HepG2 (cell line): Measurements from ENCODE around the gene SLC2A8. TPM values are rescaled to one million over a fixed set of nuclear protein-coding genes. Genes with fewer than 3 reads are reported as not detected.
A peak's percentile ranks its signal among the peaks of the same experiment; 100 is the strongest.

Source experiments
- HOXA7 ChIP-seq: sonication (generic); formaldehyde crosslinking; IDR thresholded peaks from 2 replicates; pipeline ENCODE4 v1.8.1; 2022; ENCODE audit warnings: mild to moderate bottlenecking, missing genetic modification reagents, moderate library complexity
- KLF16 ChIP-seq, 2 experiments: sonication (generic) in 1 of 2; formaldehyde crosslinking in 1 of 2; IDR thresholded peaks; 2 replicates each; pipeline versions ENCODE4 v1.6.1 to v1.8.0; 2016 to 2023; ENCODE audit warnings: missing genetic modification reagents in 2 of 2, missing compliant biosample characterization in 1 of 2
- KLF9 ChIP-seq: IDR thresholded peaks from 2 replicates; pipeline ENCODE4 v1.6.1; 2016; ENCODE audit warnings: low read depth
- KMT2B ChIP-seq: IDR thresholded peaks from 2 replicates; pipeline ENCODE4 v1.6.1; 2016; ENCODE audit warnings: missing genetic modification reagents, missing compliant biosample characterization
- LCORL ChIP-seq, 2 experiments: fragments of 450-650 bp in 1 of 2; sonication (generic) in 1 of 2; formaldehyde crosslinking in 1 of 2; IDR thresholded peaks; 2 replicates each; pipeline versions ENCODE4 v1.5.0 to v1.6.1; 2017 to 2020; ENCODE audit warnings: antibody characterized with exemption in 1 of 2, missing genetic modification reagents in 1 of 2
- SMAD1 ChIP-seq: sonication (generic); formaldehyde crosslinking; IDR thresholded peaks from 2 replicates; pipeline ENCODE4 v1.4.0; 2020; ENCODE audit warnings: missing genetic modification reagents, low read depth, mild to moderate bottlenecking, borderline replicate concordance
- TBX2 ChIP-seq: sonication (generic); formaldehyde crosslinking; IDR thresholded peaks from 2 replicates; pipeline ENCODE4 v1.5.0; 2020; ENCODE audit warnings: missing genetic modification reagents, mild to moderate bottlenecking, borderline replicate concordance
- ZMYM4 ChIP-seq: sonication (generic); formaldehyde crosslinking; IDR thresholded peaks from 2 replicates; pipeline ENCODE4 v1.8.1; 2023; ENCODE audit warnings: mild to moderate bottlenecking, missing genetic modification reagents
- ZNF556 ChIP-seq: sonication (generic); formaldehyde crosslinking; IDR thresholded peaks from 2 replicates; pipeline ENCODE4 v1.4.0; 2020; ENCODE audit warnings: mild to moderate bottlenecking, missing genetic modification reagents, borderline replicate concordance
- polyA plus RNA-seq, 8 experiments: library from polyadenylated mRNA; depleted of rRNA in 3 of 8; stranded (reverse) in 7 of 8; unstranded in 1 of 8; fragments of >200 nt; fragmentation: Illumina TruSeq in 4 of 8; extraction: Trizol in 4 of 8; gene quantifications; 2 replicates each; pipeline versions ENCODE4 v1.2.1 to v1.2.3, GENCODE V29; 2011 to 2016; ENCODE audit warnings: low read depth in 4 of 8, missing spikeins in 1 of 8, mixed read lengths in 1 of 8; ENCODE audit not compliant: insufficient read depth in 1 of 8
- total RNA-seq, 5 experiments: library from RNA; depleted of rRNA; stranded (reverse); fragments of >200 nt; fragmentation: Illumina TruSeq; extraction: Trizol; gene quantifications; 2 replicates each; pipeline ENCODE4 v1.2.3, GENCODE V29; 2016; ENCODE audit warnings: low read depth in 1 of 5
- TF ChIP-seq, protein P1 (sequence below): IDR thresholded peaks from 2 replicates; pipeline ENCODE4 v1.6.1; 2016; ENCODE audit warnings: low read depth, missing genetic modification reagents, missing compliant biosample characterization
- TF ChIP-seq, protein P2 (sequence below): sonication (generic); formaldehyde crosslinking; IDR thresholded peaks from 2 replicates; pipeline ENCODE4 v1.4.0; 2020; ENCODE audit warnings: low read depth, missing genetic modification reagents
- TF ChIP-seq, protein P3 (sequence below): sonication (generic); formaldehyde crosslinking; IDR thresholded peaks from 2 replicates; pipeline ENCODE4 v1.8.0; 2022; ENCODE audit warnings: low read depth, missing genetic modification reagents

SLC2A8 gene
- total and polyA plus RNA-seq, 2 of the 13 experiments (the other 11 are each of a cell fraction or from before 2014, with no cell fraction given): 22.6 to 48.6 TPM

DNA sequence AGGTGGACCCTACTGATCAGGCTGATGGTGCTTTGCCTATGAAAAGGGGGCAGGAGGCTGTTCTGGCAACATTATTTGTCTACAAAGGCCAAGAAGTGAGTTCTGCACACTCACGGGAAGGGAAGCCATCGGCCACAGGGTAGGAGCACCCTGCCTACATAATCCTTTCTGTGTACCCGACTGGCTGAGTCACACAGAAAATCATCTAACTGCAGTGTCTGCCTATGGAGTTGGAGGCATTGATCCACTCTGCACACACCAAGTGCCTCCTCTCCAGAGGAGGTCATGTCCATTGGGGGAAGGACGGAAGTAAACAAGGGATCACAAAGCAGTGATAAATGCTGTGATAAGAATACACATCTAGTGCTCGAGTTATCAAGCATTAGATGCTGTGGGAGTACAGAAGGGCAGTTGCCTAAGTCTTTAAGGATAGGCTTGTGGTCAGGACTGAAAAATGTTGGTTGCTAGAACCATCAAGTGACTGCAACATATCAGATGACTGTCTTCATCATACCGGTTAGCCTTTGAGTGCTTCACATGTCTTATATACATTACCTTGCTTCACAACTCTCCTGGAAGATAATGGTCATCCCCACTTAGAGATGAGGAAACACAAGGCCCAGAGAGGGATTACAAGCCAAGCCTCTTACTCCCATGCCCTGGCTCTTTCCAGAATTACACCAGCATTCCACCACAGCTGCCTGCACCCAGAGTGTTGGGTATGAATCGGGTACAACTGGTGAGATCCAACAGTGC, 1.3 kb upstream of the SLC2A8 start (continued):
- TF ChIP-seq, protein P1, sequence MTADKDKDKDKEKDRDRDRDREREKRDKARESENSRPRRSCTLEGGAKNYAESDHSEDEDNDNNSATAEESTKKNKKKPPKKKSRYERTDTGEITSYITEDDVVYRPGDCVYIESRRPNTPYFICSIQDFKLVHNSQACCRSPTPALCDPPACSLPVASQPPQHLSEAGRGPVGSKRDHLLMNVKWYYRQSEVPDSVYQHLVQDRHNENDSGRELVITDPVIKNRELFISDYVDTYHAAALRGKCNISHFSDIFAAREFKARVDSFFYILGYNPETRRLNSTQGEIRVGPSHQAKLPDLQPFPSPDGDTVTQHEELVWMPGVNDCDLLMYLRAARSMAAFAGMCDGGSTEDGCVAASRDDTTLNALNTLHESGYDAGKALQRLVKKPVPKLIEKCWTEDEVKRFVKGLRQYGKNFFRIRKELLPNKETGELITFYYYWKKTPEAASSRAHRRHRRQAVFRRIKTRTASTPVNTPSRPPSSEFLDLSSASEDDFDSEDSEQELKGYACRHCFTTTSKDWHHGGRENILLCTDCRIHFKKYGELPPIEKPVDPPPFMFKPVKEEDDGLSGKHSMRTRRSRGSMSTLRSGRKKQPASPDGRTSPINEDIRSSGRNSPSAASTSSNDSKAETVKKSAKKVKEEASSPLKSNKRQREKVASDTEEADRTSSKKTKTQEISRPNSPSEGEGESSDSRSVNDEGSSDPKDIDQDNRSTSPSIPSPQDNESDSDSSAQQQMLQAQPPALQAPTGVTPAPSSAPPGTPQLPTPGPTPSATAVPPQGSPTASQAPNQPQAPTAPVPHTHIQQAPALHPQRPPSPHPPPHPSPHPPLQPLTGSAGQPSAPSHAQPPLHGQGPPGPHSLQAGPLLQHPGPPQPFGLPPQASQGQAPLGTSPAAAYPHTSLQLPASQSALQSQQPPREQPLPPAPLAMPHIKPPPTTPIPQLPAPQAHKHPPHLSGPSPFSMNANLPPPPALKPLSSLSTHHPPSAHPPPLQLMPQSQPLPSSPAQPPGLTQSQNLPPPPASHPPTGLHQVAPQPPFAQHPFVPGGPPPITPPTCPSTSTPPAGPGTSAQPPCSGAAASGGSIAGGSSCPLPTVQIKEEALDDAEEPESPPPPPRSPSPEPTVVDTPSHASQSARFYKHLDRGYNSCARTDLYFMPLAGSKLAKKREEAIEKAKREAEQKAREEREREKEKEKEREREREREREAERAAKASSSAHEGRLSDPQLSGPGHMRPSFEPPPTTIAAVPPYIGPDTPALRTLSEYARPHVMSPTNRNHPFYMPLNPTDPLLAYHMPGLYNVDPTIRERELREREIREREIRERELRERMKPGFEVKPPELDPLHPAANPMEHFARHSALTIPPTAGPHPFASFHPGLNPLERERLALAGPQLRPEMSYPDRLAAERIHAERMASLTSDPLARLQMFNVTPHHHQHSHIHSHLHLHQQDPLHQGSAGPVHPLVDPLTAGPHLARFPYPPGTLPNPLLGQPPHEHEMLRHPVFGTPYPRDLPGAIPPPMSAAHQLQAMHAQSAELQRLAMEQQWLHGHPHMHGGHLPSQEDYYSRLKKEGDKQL (CRISPR knock-in tag): peak; percentile 67; the same call in 1 of the 2 replicates
- TF ChIP-seq, protein P2, sequence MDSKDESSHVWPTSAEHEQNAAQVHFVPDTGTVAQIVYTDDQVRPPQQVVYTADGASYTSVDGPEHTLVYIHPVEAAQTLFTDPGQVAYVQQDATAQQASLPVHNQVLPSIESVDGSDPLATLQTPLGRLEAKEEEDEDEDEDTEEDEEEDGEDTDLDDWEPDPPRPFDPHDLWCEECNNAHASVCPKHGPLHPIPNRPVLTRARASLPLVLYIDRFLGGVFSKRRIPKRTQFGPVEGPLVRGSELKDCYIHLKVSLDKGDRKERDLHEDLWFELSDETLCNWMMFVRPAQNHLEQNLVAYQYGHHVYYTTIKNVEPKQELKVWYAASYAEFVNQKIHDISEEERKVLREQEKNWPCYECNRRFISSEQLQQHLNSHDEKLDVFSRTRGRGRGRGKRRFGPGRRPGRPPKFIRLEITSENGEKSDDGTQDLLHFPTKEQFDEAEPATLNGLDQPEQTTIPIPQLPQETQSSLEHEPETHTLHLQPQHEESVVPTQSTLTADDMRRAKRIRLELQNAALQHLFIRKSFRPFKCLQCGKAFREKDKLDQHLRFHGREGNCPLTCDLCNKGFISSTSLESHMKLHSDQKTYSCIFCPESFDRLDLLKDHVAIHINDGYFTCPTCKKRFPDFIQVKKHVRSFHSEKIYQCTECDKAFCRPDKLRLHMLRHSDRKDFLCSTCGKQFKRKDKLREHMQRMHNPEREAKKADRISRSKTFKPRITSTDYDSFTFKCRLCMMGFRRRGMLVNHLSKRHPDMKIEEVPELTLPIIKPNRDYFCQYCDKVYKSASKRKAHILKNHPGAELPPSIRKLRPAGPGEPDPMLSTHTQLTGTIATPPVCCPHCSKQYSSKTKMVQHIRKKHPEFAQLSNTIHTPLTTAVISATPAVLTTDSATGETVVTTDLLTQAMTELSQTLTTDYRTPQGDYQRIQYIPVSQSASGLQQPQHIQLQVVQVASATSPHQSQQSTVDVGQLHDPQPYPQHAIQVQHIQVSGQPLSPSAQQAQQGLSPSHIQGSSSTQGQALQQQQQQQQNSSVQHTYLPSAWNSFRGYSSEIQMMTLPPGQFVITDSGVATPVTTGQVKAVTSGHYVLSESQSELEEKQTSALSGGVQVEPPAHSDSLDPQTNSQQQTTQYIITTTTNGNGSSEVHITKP (CRISPR knock-in tag): 0 out of 2 replicates have a peak, but pooled peaks have one; percentile 30
- peak in 1 of 2 experiments; percentile 64; a peak in 2 of 4 replicates for TF ChIP-seq KLF16 (CRISPR knock-in tag; IDR thresholded peaks at IDR 0.05)
- TF ChIP-seq KMT2B: peak; percentile 57; the same call in 1 of the 2 replicates
- TF ChIP-seq, protein P3, sequence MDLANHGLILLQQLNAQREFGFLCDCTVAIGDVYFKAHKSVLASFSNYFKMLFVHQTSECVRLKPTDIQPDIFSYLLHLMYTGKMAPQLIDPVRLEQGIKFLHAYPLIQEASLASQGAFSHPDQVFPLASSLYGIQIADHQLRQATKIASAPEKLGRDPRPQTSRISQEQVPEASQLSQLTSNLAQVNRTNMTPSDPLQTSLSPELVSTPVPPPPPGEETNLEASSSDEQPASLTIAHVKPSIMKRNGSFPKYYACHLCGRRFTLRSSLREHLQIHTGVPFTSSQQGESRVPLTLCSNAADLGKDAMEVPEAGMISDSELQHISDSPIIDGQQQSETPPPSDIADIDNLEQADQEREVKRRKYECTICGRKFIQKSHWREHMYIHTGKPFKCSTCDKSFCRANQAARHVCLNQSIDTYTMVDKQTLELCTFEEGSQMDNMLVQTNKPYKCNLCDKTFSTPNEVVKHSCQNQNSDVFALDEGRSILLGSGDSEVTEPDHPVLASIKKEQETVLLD: no peak
- 0 out of 2 replicates have a peak, but pooled peaks have one; percentile 11 for TF ChIP-seq KLF9
- TF ChIP-seq ZNF556: peak; percentile 69; the same call in 1 of the 2 replicates
- TF ChIP-seq SMAD1: 0 out of 2 replicates have a peak, but pooled peaks have one; percentile 41
- TF ChIP-seq HOXA7 (CRISPR knock-in tag): no peak
- no peak for TF ChIP-seq LCORL (IDR thresholded peaks at IDR 0.05)
- TF ChIP-seq LCORL (CRISPR knock-in tag; IDR thresholded peaks at IDR 0.05): 0 out of 2 replicates have a peak, but pooled peaks have one; percentile 45
- 0 out of 2 replicates have a peak, but pooled peaks have one; percentile 27 for TF ChIP-seq ZMYM4 (CRISPR knock-in tag)
- 0 out of 2 replicates have a peak, but pooled peaks have one; percentile 35 for TF ChIP-seq TBX2
